HL-60/S4 treated with phorbol 12-myristate 13-acetate at 8.2 ng/mL for 4 days and 3 days (cell line): ENCODE measurements around the gene TMEM121.
"Not testable (repeated sequence)": the region's sequence is repeated elsewhere in the genome, so short reads cannot be mapped to it uniquely, and the experiment has no call there.

Experiments used
- in situ Hi-C: fragments of 300-500 bp; cut with MboI; formaldehyde crosslinking; loops from 2 replicates; pipeline ENCODE4 v1.15.0; 2022; ENCODE audit warnings: low sequenced_read_pairs

TMEM121 gene

GRCh38 chr14:105565185-105565919, 39.0 kb downstream of the TMEM121 start:
- in situ Hi-C loops = loop anchor here (25.0 kb wide), 1 partner anchor 447 kb away; no protein-coding TSS in a partner anchor

- in situ Hi-C loops = loop anchor here (25.0 kb wide), 1 partner anchor 446 kb away; no protein-coding TSS in a partner anchor
Measured at GRCh38 chr14:105566248-105567163, 40.1 kb downstream of the TMEM121 start.

- in situ Hi-C loops = loop anchor here (25.0 kb wide), 1 partner anchor 445 kb away; no protein-coding TSS in a partner anchor
Measured at GRCh38 chr14:105567164-105568103, 41.1 kb downstream of the TMEM121 start.

- in situ Hi-C loops = loop anchor here (25.0 kb wide), 1 partner anchor 444 kb away; no protein-coding TSS in a partner anchor
Measured at GRCh38 chr14:105568140-105568843, 41.9 kb downstream of the TMEM121 start.

- in situ Hi-C loops = loop anchor here (25.0 kb wide), 1 partner anchor 443 kb away; no protein-coding TSS in a partner anchor
Measured at GRCh38 chr14:105568859-105569766, 42.7 kb downstream of the TMEM121 start.

GRCh38 chr14:105570482-105570881, 44.1 kb downstream of the TMEM121 start:
- in situ Hi-C loops = loop anchor here (25.0 kb wide), 1 partner anchor 442 kb away; no protein-coding TSS in a partner anchor

- in situ Hi-C loops = loop anchor here (25.0 kb wide), 1 partner anchor 441 kb away; no protein-coding TSS in a partner anchor
Measured at GRCh38 chr14:105571181-105571951, 45.0 kb downstream of the TMEM121 start.

- in situ Hi-C loops = loop anchor here (25.0 kb wide), 1 partner anchor 440 kb away; no protein-coding TSS in a partner anchor
Measured at GRCh38 chr14:105572063-105572462, 45.7 kb downstream of the TMEM121 start.

GRCh38 chr14:105573841-105574240, 47.5 kb downstream of the TMEM121 start:
- in situ Hi-C loops = loop anchor here (25.0 kb wide), 1 partner anchor 438 kb away; no protein-coding TSS in a partner anchor

- in situ Hi-C loops = loop anchor here (25.0 kb wide), 1 partner anchor 438 kb away; no protein-coding TSS in a partner anchor
Measured at GRCh38 chr14:105574411-105574810, 48.0 kb downstream of the TMEM121 start.

- in situ Hi-C loops = not testable (repeated sequence)
Measured at GRCh38 chr14:105575016-105575700, 48.8 kb downstream of the TMEM121 start.

GRCh38 chr14:105576525-105577088, 50.2 kb downstream of the TMEM121 start:
- in situ Hi-C loops = no loop called here

GRCh38 chr14:105577314-105577861, 51.0 kb downstream of the TMEM121 start:
- in situ Hi-C loops = no loop called here

- in situ Hi-C loops = no loop called here
Measured at GRCh38 chr14:105578070-105578469, 51.7 kb downstream of the TMEM121 start.

- in situ Hi-C loops = not testable (repeated sequence)
Measured at GRCh38 chr14:105579221-105579620, 52.8 kb downstream of the TMEM121 start.
